HG03432 (cell line): Measurements from ENCODE around the gene NFIX.

Source experiments
- ATAC-seq: cut with Tn5 transposase; IDR thresholded peaks from one replicate; pipeline ENCODE4 v1.9.1; 2021; ENCODE audit warnings: mild to moderate bottlenecking, moderate library complexity; ENCODE audit not compliant: unreplicated experiment

NFIX gene

DNA sequence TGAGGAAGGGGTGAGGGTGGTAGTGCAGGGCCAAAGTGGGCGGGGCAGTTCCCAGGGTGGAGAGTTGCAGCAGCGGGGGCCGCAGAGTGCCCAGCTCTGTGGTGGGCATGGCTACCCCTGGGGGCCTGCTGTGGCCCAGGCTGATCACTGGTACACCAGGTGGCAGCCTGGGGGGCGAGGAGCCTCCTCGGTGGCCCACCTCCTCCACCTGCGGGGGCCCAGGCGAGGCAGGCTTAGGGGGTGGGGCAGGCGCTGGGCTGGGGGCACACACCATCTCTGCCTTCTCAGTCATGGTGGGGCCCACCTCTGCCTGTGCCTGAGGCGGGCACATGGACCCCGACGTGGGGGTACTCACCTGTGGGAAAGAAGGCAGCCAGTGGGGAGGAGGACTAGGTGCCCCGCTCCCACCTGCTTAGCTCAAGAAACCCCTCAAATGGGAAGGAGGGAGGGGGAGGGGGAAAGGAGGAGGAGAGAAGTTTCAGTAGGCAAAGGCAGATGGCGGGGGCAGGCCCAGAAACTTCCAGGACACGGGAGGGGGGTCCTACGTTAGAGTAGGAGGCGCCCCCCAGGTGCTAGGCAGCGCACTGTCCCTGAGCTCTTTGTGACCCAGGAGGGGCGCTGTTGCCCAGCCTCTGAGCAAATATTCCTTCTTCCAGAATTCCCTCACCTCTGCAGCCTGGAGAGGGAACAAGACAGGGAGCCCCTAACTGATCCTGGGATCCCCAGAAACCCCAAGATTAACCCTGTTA lies 105.7 kb downstream of the NFIX start:
- no peak for ATAC-seq

DNA sequence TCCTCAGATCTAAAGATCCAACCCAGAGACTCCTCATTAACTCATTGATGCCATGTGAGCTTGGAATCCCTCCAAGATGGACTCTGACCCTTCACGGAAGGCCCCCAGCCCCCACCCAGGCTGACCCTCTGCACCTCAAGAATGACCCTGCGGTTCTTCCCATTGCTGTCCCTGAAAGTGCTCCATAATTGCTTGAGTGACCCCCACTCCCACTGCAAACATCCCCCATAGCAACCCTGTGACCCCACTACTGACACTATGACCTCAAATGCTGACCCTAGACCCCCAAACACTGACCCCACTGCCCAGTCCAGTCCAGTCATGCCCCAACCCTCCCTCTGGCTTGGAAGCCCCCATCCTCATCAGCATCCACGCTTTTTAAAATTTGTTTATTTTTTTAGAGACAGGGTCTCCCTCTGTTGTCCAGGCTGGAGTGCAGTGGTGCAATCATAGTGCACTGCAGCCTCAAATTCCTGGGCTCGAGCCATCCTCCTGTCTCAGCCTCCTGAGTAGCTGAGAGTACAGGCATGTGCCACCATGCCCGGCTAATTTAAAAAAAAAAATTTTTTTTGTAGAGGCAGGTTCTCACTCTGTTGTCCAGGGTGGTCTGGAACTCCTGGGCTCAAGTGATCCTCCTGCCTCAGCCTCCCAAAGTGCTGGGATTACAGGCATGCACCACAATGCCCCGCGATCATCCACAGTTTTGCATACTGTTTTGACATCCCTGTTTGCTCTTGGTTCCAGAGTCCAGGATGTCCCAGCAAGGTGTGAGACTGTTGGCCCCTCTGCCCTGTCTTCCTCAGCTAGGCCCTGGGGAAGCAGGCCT lies 106.5 kb downstream of the NFIX start:
- no peak for ATAC-seq

DNA sequence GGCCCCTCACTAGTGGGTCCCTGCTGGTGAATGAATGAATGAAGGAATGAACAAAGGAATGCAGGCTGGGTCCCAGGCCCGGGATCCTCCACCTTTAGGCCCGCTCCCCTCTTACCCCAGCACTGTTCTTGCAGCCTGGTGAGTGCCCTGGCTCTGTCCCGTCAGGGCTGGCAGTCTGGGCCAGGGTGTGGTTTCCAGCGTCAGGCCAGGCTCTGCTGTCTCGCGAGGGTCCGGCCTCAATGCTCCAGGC lies 107.1 kb downstream of the NFIX start:
- peak; percentile 1 for ATAC-seq

DNA sequence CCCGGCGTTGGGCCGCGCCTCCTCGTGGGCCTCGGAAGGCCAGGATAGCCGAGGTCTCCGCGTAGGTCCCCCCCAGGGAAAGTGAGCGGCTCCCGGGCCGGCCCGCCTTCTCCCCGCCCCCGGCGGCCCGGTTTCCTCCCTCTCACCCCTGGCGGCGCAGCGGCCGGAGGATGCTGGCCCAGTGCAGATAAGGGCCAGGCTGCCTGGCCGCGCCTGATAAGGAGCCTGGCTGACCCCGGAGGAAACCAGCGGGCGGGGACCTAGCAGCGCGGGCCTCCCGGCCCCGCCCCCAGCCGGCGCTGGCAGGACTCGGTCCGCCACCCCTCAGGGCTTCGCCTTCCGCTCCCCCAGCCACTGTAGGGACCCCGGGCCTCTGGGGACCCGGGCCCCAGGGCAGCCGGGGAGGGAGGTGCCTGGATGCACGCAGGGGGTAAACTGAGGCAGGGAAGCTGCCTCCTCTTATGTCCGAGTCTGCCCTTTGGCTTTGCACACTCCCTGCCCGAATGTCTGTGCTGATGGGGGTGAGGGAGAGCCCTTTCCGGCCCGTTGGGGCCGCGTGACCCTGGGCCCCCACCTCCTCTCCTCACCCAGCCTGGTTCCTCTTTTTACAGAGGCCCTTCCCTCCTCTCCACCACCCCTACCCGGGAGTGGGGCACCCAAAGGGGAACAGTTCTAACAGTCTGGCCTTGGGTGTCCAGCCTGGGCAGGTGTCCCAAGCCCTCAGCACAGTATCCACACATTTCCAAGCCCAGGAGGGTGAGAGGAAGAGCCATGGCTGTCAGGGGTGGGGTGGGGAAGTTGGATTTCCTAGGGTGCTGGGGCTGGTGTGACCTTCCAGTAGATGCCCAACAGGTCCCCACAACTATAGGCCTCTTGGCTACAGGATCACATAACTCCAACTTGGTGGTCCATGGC lies 107.6 kb downstream of the NFIX start, which contains the start of gene LYL1:
Gene LYL1 (minus strand): TSS at position 193 of the 915 bp plus-strand sequence. CDS start 1,687 bp downstream, outside the sequence.
- ATAC-seq: peak; percentile 37

DNA sequence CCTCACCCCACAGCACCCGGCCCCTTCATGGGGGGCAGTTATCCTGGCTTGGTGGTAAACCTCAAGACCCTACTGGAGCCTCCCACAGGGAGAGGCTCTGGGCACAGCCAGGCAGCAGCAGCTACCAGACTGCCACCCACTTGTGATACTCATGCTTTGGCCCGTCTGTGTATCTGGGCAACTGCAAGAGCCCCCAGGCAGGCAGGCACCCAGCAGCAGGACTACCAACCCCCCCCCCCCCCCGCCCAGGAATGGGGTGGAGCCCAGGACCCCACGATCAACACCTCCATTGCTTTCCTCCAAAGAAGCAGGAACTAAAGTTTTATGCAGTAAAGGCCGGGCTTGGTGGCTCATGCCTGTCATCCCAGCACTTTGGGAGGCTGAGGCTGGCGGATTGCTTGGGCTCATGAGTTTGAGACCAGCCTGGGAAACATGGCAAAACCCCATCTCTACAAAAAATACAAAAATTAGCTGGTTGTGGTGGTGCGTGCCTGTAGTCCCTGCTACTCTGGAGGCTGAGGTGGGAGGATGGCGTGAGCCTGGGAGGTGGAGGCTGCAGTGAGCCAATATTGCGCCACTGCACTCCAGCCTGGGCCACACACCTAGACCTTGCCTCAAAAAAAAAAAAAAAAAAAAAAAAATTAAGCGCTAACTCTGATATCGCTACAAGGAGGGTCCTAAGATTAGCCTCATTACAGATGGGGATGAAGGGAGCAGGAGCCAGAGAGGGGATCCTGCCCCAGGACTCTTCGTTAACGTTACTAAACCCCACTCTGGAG lies 108.5 kb downstream of the NFIX start:
- ATAC-seq: no peak

DNA sequence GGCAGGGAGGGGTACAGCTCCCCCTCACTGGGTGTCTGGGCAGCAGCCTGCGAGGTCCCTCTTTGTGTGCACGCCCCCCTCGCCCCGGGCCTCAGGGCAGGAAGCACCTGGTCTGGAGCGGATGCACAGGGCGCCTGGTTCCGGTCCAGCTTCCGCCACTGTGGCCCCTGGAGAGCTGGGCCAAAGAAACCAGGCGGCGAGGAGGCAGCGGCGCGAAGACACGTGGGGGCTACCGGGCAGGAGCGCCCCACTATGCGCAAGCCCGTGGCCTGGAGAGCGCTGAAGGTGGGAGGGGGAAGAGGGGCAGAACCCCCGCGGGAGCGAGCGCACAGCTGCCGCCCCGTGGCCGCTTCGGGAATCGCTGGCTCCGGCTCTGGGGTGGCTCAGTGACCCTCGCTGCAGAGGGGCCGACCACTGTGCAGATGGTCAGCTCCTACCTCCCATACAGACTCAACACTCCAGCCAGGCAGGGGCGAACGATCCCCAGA lies 109.1 kb downstream of the NFIX start:
- peak; percentile 46 for ATAC-seq

DNA sequence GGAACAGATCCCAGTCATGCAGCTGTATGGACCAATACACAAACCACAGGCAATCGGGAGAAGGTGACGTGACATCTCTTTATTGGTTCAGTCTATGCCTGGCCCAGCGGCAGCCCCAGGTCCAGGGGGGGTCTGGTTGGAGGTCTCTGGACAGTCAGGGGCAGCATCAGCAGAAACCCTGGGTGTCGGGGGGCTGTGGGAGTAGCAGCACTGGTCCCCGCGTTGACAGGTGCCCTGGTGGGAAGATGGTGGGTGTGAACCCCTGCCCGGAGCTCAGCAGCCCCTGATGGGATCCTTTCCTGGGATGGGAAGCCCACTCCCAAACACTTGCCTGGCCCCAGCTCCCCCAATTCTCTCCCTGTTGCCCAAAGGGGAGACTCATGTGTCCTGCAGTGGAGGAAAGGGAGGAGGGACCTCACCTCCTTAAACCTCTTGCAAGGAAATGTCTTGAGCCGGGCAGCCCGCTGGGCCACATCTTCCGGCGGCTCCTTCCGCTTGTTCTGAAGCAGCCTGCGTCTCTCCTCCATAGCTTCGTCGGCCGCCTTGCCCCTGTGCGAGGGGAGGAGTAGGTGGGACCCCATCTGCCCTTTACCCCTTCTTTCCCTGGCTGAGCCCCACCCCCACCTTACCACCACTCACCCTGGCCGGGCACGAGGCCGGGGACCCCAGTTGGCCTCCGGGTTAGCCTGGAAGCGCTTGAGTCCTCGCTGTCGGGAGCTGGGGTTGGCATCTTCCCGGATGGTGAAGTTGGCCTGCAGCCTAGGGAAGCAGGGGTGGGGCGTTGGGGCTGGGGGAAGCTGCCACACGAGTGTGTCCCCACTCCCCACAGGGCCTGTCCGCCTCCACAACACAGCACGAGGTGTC lies 109.8 kb downstream of the NFIX start:
- peak; percentile 1 for ATAC-seq

DNA sequence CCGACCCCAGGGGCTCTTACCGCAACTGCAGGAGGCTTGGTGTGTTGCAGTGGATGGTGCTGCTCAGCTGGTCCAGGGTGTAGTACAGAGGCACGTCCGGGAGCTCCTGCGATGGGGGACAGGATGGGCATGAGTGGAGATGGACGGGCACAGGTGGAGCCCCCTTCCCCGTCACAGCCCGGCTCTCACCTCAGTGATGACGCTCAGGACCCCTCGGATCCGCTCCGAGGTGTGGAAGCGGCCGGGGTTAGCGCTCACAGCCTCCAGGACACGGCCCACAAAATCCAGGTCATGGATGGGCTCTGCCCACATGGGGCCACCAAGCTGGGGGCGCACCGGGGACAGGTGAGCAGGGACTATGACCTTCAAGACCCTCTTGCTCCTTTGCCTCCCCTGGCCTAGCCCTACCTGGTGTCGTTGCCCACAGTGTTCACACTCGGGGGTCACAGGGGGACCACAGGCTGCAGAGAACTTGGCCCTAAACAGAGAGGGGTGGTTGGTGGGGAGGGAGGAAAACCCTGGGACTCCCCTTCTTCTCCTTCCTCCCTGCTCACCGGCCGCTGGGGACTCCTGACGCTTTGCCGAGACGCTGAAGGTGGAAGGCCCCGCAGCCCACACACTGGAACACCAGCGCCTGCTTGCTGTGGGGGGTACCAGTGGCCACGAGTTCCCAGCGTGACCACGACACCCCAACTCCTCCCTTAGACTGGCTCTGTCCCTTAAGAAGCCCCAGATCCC lies 114.3 kb downstream of the NFIX start:
- no peak for ATAC-seq

DNA sequence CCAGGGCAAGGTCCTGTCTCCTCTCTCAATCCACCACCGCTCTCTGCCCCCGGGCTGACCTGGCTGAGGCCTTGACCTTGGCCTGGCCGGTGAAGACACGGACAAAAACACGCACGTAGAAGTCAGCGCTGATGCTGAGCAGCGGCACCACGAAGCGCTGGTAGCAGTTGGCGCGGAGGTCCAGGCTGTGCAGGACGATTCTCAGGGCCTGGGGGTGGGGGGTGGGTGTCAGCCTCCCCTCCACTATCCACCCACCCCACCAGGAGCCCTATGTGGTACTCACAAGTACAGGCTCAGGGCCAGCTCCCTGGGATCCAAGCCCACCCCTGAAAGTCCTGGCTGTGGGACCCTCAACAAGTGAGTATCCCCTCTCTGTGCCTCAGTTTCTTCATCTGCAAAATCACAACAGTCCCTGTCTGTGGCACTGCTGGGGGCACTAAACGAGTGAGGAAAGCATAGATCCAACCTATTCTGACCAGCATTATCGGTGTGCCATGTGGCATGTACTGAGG lies 114.9 kb downstream of the NFIX start:
- no peak for ATAC-seq

DNA sequence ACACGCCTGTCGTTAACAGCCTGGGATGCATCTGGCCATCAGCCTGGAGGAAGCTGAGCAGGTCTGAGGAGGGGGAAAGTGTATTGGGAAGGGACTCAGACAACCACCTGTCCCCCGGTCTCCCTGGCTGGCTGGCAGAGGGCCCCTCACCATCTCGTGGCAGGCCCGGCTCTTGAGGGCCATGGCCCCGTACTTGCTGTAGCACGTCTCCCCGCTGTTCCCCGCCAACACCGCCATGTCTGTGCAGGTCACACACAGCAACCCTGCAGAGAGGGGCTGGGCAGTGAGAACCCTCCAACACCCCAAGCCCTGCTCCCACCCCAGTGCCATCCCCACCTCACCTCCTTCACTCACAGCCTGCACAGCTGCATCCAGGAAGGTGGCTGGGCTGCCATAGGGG lies 117.3 kb downstream of the NFIX start:
- ATAC-seq: no peak

DNA sequence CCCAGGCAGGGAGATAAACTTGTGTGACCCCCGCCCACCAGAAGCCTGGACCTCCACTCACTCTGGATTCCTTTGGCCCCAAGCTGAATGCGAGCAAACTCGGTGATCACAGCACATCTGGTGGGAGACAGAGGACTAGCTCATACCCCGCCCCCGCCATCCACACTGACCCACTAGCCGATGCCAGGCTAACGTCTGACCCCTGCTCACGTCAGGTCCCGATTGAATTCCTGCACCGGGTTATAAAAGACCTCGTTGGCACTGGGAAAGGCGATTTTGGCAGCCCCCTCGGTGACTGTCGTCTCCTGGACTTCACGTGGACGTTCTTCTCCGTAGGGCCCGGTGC lies 120.6 kb downstream of the NFIX start:
- no peak for ATAC-seq

DNA sequence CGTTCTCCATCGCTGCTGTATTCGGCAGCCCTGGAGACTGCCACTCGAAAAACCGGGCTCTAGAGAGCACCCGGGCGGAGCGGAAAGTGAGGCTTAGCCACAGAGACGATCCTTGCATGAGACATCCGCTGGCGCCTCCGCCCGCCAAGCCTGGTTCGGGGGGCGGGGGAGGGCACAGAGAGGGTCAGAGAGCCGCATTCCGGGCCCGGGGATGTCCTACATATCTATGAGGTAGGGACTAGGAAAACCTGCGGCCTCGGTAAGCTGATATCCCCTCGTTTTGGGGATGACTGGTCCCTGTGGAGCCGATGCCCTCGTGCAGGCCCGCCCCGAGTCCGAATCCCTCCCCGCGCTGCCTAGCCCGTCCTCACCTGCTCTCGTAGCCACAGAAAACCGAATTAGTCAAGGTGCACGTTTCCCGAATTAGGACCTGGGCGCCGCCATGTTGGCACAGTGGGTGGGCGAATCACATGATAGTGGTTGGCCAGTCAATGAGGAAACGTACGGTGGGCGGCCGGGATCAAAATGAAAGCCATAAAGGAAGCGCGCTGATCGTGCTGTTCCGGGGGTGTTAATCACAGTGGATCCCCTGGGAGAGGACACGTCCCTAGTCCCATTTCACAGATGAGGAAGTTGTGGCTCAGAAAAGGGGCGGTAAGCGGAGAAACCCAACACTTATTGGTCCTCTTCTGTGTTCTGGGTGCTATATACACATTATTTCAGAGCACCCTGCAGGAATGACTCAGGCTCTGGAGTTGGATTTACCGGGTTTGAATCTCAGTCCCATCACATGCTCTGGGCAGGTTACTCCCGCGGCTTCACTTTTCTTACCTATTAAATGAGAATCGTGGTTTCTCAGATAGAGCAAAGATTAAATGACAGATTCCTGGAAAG lies 121.3 kb downstream of the NFIX start, which contains the start of gene TRMT1:
Gene TRMT1 (minus strand): TSS at position 459 of the 894 bp plus-strand sequence. CDS start 341 bp downstream, at position 118.
- peak; percentile 52 for ATAC-seq

DNA sequence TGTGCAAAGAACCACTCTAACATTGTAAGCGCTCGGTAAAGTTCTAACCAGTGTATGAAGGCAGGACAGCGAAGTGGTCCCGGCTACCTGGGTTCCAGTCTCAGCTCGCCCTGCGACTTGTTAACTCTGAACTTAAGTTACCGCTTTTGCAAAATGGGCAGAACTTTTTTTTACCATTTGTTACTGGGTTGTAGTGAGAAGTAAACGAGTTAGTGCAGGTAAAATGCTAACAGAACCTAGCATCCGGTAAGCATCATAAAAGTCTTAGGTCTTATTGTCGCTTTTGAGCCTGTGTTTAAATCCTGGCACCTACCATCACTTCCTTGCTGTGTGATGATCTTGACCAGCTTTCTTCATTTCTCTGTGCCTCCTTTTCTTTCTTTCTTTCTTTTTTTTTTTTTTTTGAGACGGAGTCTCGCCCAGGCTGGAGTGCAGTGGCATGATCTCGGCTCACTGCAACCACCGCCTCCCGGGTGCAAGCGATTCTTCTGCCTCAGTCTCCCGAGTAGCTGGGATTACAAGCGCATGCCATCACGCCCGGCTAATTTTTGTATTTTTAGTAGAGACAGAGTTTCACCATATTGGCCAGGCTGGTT lies 122.0 kb downstream of the NFIX start:
- ATAC-seq: no peak

DNA sequence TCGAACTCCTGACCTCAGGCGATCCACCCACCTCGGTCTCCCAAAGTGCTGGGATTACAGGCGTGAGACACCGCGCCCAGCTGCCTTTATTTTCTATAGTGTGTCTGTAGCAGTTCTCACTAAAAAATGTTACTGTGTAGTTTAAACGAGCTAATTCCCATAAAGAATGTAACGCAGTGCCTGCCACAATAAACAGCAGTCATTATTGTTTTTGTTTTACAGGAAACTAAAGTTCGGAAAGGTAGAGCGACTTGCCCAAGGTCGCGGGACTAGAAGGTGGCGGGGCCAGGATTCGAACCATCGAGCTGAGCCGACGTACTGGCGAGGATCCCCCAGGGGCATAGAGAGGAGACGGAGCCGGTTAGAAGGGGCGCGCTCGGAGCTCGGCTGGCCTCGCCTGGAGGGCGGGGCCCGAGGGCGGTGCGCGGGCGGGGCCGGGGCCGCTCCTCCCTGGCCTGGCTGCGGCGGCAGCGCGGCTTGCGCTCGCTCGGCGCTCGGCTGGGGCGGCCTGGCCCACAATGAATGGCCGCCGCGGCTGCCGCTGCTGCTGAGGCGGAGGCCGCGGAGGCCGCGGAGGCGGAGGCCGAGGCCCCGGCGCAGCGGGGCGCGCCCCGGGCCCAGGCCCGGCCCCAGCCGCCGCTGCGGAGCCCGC lies 122.6 kb downstream of the NFIX start, which contains the start of gene NACC1:
Gene NACC1 (plus strand): TSS at position 493 of the 652 bp plus-strand sequence. CDS start 16,944 bp downstream, outside the sequence.
- ATAC-seq: peak; percentile 69

DNA sequence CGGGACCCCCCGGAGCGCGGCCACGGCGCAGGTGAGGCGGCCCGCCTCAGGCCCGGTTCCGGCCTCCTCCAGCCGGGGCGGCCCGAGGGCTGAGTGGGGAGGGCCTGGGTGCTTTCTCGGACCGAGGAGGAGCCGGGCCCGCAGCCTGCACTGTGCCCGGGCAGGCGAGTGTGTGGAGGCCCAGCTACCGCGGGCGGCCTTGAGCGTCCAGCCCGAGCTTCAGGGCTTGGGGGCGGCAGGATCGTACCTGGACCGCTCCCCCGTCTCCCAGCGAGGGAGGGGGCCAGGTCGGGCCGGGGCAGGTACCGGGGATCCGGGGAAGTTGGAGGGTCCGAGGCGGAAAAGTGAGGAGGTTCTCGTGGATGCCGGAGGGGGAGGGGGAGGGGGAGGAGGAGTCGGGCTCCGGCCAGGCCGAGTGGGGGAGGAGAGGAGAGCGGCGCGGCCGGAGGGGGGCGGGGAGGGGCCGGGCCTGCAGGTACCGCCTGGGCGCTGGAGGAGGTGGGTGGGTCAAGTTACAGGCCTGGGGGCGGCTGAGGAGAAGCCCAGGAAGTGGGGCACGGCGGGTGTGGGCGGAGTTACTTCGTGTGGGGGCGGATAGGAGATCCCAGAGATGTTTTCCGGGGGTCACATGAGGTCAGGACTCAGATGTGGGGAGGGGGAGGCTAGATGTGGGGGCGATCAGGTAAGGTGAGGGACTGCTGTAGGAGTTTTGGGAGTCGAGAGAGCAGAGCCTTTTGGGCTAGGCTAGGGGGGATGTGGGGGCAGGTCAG lies 123.3 kb downstream of the NFIX start:
- peak; percentile 7 for ATAC-seq

DNA sequence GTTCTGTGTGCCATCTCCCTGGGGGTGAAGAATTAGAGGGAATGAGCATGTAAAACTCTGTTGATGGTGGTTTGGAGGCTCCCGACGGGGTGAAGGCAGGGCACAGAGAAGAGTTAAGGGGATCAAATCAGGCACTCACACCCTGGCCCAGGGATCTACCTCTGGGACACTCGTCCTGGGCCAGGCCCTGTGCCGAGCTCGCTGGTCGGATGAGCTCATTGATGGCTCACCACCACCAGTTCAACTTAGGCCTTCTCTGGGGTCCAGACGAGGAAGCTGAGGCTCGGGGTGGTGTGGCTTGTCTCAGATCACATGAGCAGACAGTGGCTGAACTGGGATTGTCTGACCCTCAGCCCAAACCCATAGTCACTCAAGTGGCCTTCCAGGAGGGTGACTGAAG lies 124.4 kb downstream of the NFIX start:
- ATAC-seq: no peak
